Sigmoid colon (tissue), 4 donors: ENCODE data around the gene CAPN12.

Experiments used
- CTCF ChIP-seq, 4 experiments: fragments of 450-650 bp in 3 of 4; fragments of 200-600 bp in 1 of 4; IDR thresholded peaks; one replicate each; pipeline ENCODE4 v1.5.1; 2016 to 2019; ENCODE audit warnings: antibody characterized with exemption in 4 of 4, mild to moderate bottlenecking in 3 of 4, moderate library complexity in 2 of 4
- POLR2AphosphoS5 ChIP-seq, 4 donors: sonication (generic); formaldehyde crosslinking; IDR thresholded peaks; one replicate each; pipeline ENCODE4 v1.6.1; 2017; ENCODE audit warnings: antibody characterized with exemption in 4 of 4

- TF ChIP-seq CTCF (IDR thresholded peaks at IDR 0.05) (no peak), POLR2AphosphoS5 (IDR thresholded peaks at IDR 0.05) (no peak)
These were observed 15.3 kb upstream of the CAPN12 start for GRCh38 chr19:38759590-38760003.
